H9 (cell line): ENCODE measurements around the gene PLXNA2. TPM values are rescaled to one million over a fixed set of nuclear protein-coding genes. Genes with fewer than 3 reads are reported as not detected.

Experiments
- DNase-seq: peaks from one replicate; pipeline ENCODE4 v3.0.0-alpha.2; 2017
- H2AFZ ChIP-seq: one replicate; pipeline ENCODE4 v1.6.1; 2013; ENCODE audit warnings: mild to moderate bottlenecking, low read length, control low read depth, moderate library complexity
- H2AK5ac ChIP-seq: 2 replicates; pipeline ENCODE4 v1.6.1; 2013; ENCODE audit warnings: low read length, control low read depth, mixed read lengths; ENCODE audit not compliant: insufficient read length
- H2BK120ac ChIP-seq: one replicate; pipeline ENCODE4 v1.6.1; 2013; ENCODE audit warnings: low read depth, mild to moderate bottlenecking, low read length, control low read depth, inconsistent platforms; ENCODE audit not compliant: poor library complexity, severe bottlenecking
- H2BK12ac ChIP-seq: 2 replicates; pipeline ENCODE4 v1.6.1; 2013; ENCODE audit warnings: low read length, control low read depth, mixed read lengths, low read depth; ENCODE audit not compliant: insufficient read length
- H2BK15ac ChIP-seq: 2 replicates; pipeline ENCODE4 v1.6.1; 2013; ENCODE audit warnings: low read depth, low read length, control low read depth
- H2BK20ac ChIP-seq: one replicate; pipeline ENCODE4 v1.6.1; 2013; ENCODE audit warnings: low read depth, mild to moderate bottlenecking, low read length, control low read depth, inconsistent platforms; ENCODE audit not compliant: poor library complexity, severe bottlenecking
- H2BK5ac ChIP-seq: 2 replicates; pipeline ENCODE4 v1.6.1; 2013; ENCODE audit warnings: low read length, control low read depth, mixed read lengths; ENCODE audit not compliant: insufficient read length
- H3K14ac ChIP-seq: 2 replicates; pipeline ENCODE4 v1.6.1; 2013; ENCODE audit warnings: low read length, control low read depth; ENCODE audit not compliant: insufficient read depth
- H3K18ac ChIP-seq: 2 replicates; pipeline ENCODE4 v1.6.1; 2013; ENCODE audit warnings: low read depth, mild to moderate bottlenecking, mixed read lengths, low read length, control low read depth; ENCODE audit not compliant: insufficient read length
- H3K23ac ChIP-seq: 2 replicates; pipeline ENCODE4 v1.6.1; 2013; ENCODE audit warnings: low read length, control low read depth, mixed read lengths, low read depth; ENCODE audit not compliant: insufficient read length
- H3K23me2 ChIP-seq: 2 replicates; pipeline ENCODE4 v1.6.1; 2013; ENCODE audit warnings: low read depth, mild to moderate bottlenecking, mixed read lengths, low read length, control low read depth; ENCODE audit not compliant: insufficient read length, poor library complexity, severe bottlenecking
- H3K27ac ChIP-seq: 2 replicates; pipeline ENCODE4 v1.5.1; 2013; ENCODE audit warnings: low read length, control low read depth, mixed read lengths, low read depth; ENCODE audit not compliant: insufficient read length
- H3K27me3 ChIP-seq: 2 replicates; pipeline ENCODE4 v1.6.1; 2013; ENCODE audit warnings: low read length, control low read depth, inconsistent platforms; ENCODE audit not compliant: insufficient read depth
- H3K4ac ChIP-seq: 2 replicates; pipeline ENCODE4 v1.6.1; 2013; ENCODE audit warnings: low read depth, mild to moderate bottlenecking, control low read depth, inconsistent platforms, low read length, moderate library complexity
- H3K4me1 ChIP-seq: 2 replicates; pipeline ENCODE4 v1.6.1; 2013; ENCODE audit warnings: low read length, control low read depth, inconsistent platforms; ENCODE audit not compliant: insufficient read depth
- H3K4me2 ChIP-seq: 2 replicates; pipeline ENCODE4 v1.6.1; 2013; ENCODE audit warnings: low read length, control low read depth, mixed read lengths; ENCODE audit not compliant: insufficient read length, insufficient read depth
- H3K56ac ChIP-seq: 2 replicates; pipeline ENCODE4 v1.6.1; 2013; ENCODE audit warnings: low read depth, mild to moderate bottlenecking, mixed read lengths, low read length, control low read depth; ENCODE audit not compliant: insufficient read length
- H3K79me1 ChIP-seq: 2 replicates; pipeline ENCODE4 v1.6.1; 2013; ENCODE audit warnings: low read depth, mild to moderate bottlenecking, moderate library complexity, low read length, control low read depth, inconsistent platforms; ENCODE audit not compliant: insufficient read depth, poor library complexity, severe bottlenecking
- H3K79me2 ChIP-seq: 2 replicates; pipeline ENCODE4 v1.6.1; 2013; ENCODE audit warnings: low read length, control low read depth, inconsistent platforms; ENCODE audit not compliant: insufficient read depth
- H3K9ac ChIP-seq: 2 replicates; pipeline ENCODE4 v1.6.1; 2013; ENCODE audit warnings: low read length, control low read depth, mixed read lengths; ENCODE audit not compliant: insufficient read length; ENCODE audit errors: extremely low read depth
- H3K9me3 ChIP-seq: one replicate; pipeline ENCODE4 v1.6.1; 2013; ENCODE audit warnings: low read depth, low read length, inconsistent platforms; ENCODE audit not compliant: control insufficient read depth
- H3T11ph ChIP-seq: one replicate; pipeline ENCODE4 v1.6.1; 2013; ENCODE audit warnings: mild to moderate bottlenecking, low read length, control low read depth, inconsistent platforms
- H4K20me1 ChIP-seq: one replicate; pipeline ENCODE4 v1.6.1; 2013; ENCODE audit not compliant: control insufficient read depth, insufficient read length, insufficient read depth
- H4K5ac ChIP-seq: 2 replicates; pipeline ENCODE4 v1.6.1; 2013; ENCODE audit warnings: low read depth, mild to moderate bottlenecking, mixed read lengths, low read length, control low read depth; ENCODE audit not compliant: insufficient read length
- H4K8ac ChIP-seq: replicated peaks from 2 replicates; pipeline ENCODE4 v1.6.1; 2013; ENCODE audit warnings: low read length, control low read depth, mixed read lengths, low read depth; ENCODE audit not compliant: insufficient read length
- H4K91ac ChIP-seq: 2 replicates; pipeline ENCODE4 v1.6.1; 2013; ENCODE audit warnings: low read depth, mild to moderate bottlenecking, moderate library complexity, mixed read lengths, low read length, control low read depth; ENCODE audit not compliant: insufficient read length
- H3K27ac Mint-ChIP-seq, 3 experiments: 2 replicates in 2 of 3; 3 replicates in 1 of 3; pipeline ENCODE4 v1.8.0; 2020 to 2021; ENCODE audit warnings: mixed read lengths in 3 of 3, mild to moderate bottlenecking in 1 of 3, moderate library complexity in 1 of 3
- H3K27me3 Mint-ChIP-seq: 2 replicates; pipeline ENCODE4 v1.8.0; 2021; ENCODE audit warnings: low read depth, mild to moderate bottlenecking, moderate library complexity, mixed read lengths
- H3K36me3 Mint-ChIP-seq, 3 experiments: 2 replicates in 2 of 3; 3 replicates in 1 of 3; pipeline ENCODE4 v1.8.0; 2020 to 2021; ENCODE audit warnings: low read depth in 3 of 3, mixed read lengths in 3 of 3; ENCODE audit not compliant: insufficient read depth in 1 of 3
- H3K4me1 Mint-ChIP-seq, 2 experiments: 2 replicates each; pipeline ENCODE4 v1.8.0; 2020; ENCODE audit warnings: mixed read lengths in 2 of 2
- H3K4me3 Mint-ChIP-seq, 2 experiments: 2 replicates in 1 of 2; 3 replicates in 1 of 2; pipeline ENCODE4 v1.8.0; 2020 to 2021; ENCODE audit warnings: mild to moderate bottlenecking in 2 of 2, mixed read lengths in 2 of 2, moderate library complexity in 1 of 2
- H3K9me3 Mint-ChIP-seq, 2 experiments: 2 replicates in 1 of 2; 3 replicates in 1 of 2; pipeline ENCODE4 v1.8.0; 2020; ENCODE audit warnings: mild to moderate bottlenecking in 2 of 2, mixed read lengths in 2 of 2, moderate library complexity in 1 of 2
- CTCF ChIP-seq: fragments of 200-600 bp; sonication (generic); conservative IDR thresholded peaks from 3 replicates; pipeline ENCODE4 v1.8.0; 2021; ENCODE audit warnings: antibody characterized with exemption, mild to moderate bottlenecking
- WGBS: extraction: QIAGEN DNeasy Blood & Tissue Kit; methylation state at CpG from one replicate; pipeline ENCODE4 v1.1.7; 2013; ENCODE audit warnings: missing lambda C conversion rate, low lambda C conversion rate, mixed read lengths; ENCODE audit not compliant: insufficient read length; ENCODE audit errors: extremely low coverage; 5-methylcytosine and 5-hydroxymethylcytosine counted together
- total RNA-seq: library from RNA; stranded (reverse); gene quantifications from 2 replicates; pipeline ENCODE4 v1.2.1, GENCODE V29; 2021

The PLXNA2 gene
- total RNA-seq, 1 experiment from 2014 or later: 0.57 TPM

- no CpG with 5 or more reads among the region's 12 CpGs for WGBS
- H3K4me2 ChIP-seq: no peak overlapping the region
- H2AFZ ChIP-seq: no peak overlapping the region
- H3T11ph ChIP-seq: no peak overlapping the region
- H4K5ac ChIP-seq: no peak overlapping the region
- DNase-seq: no peak
- H2BK5ac ChIP-seq: no peak overlapping the region
- no peak overlapping the region for H3K4ac ChIP-seq
- H3K27me3 ChIP-seq: no peaks in the 10 kb centered on the region; the same call in 1 of the 2 replicates
- Mint-ChIP-seq H3K36me3 (no peaks in the 10 kb centered on the region; a peak in 1 of 7 replicates), H3K27ac (no peak overlapping the region), H3K4me3 (no peak overlapping the region; a peak in 1 of 5 replicates), H3K27me3 (peaks cover 36% of the 10 kb centered on the region), H3K9me3 (no peaks in the 10 kb centered on the region; a peak in 2 of 5 replicates), H3K4me1 (peaks cover 27 to 41% of the 10 kb centered on the region in 2 experiments)
- H4K20me1 ChIP-seq: no peaks in the 10 kb centered on the region
- no peaks in the 10 kb centered on the region for H3K23me2 ChIP-seq
- no peak overlapping the region for H4K91ac ChIP-seq
- H3K18ac ChIP-seq: no peak overlapping the region
- H2BK20ac ChIP-seq: no peak overlapping the region
- no peak overlapping the region for H4K8ac ChIP-seq
- TF ChIP-seq CTCF: no peak
- H2AK5ac ChIP-seq: no peak overlapping the region
- H3K9me3 ChIP-seq: no peaks in the 10 kb centered on the region
- no peak overlapping the region for H2BK120ac ChIP-seq
- H3K14ac ChIP-seq: no peak overlapping the region
- H2BK12ac ChIP-seq: no peak overlapping the region
- H3K79me2 ChIP-seq: no peaks in the 10 kb centered on the region
- H3K56ac ChIP-seq: no peak overlapping the region
- no peak overlapping the region for H3K23ac ChIP-seq
- H3K4me1 ChIP-seq: no peaks in the 10 kb centered on the region
- no peak overlapping the region for H3K27ac ChIP-seq
- no peak overlapping the region for H3K9ac ChIP-seq
- H3K79me1 ChIP-seq: no peaks in the 10 kb centered on the region
- H2BK15ac ChIP-seq: no peak overlapping the region
These were observed 165.4 kb downstream of the PLXNA2 start for GRCh38 chr1:208078752-208079151.
